ENCODE data around the gene CD36.

DNA sequence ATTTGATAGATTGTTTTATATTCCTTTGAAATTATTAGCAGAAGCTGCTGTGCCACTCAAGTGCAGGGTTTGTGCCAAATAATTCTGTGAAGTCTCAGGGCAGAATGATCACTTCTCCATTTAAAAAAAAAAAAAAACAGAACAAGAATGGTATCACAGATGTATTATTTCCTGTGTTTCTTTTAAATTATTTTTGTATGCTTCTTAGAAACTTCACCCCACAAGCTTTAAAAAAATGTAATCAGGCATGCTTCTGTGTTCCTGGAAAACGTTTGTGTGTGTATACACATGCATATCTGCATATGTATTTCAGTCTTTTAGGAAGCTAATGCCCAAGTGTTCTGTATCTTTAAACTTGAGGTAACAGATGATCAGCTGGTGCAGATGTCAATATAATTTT, 6.3 kb upstream of the CD36 start:
- TF ChIP-seq EZH2 (IDR thresholded peaks at IDR 0.05) (no peak), POLR2A (IDR thresholded peaks at IDR 0.05; ENCODE audit: borderline replicate concordance, extremely low read depth, insufficient read depth, insufficient read length) (no peak), SIN3A (IDR thresholded peaks at IDR 0.05; ENCODE audit: low read depth) (no peak), EZH2phosphoT487 (IDR thresholded peaks at IDR 0.05; ENCODE audit: borderline replicate concordance) (no peak), SP1 (IDR thresholded peaks at IDR 0.05; ENCODE audit: low read depth) (no peak)
- TF ChIP-seq, protein P1, sequence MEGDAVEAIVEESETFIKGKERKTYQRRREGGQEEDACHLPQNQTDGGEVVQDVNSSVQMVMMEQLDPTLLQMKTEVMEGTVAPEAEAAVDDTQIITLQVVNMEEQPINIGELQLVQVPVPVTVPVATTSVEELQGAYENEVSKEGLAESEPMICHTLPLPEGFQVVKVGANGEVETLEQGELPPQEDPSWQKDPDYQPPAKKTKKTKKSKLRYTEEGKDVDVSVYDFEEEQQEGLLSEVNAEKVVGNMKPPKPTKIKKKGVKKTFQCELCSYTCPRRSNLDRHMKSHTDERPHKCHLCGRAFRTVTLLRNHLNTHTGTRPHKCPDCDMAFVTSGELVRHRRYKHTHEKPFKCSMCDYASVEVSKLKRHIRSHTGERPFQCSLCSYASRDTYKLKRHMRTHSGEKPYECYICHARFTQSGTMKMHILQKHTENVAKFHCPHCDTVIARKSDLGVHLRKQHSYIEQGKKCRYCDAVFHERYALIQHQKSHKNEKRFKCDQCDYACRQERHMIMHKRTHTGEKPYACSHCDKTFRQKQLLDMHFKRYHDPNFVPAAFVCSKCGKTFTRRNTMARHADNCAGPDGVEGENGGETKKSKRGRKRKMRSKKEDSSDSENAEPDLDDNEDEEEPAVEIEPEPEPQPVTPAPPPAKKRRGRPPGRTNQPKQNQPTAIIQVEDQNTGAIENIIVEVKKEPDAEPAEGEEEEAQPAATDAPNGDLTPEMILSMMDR (IDR thresholded peaks at IDR 0.05 in 2 of 3, conservative IDR thresholded peaks at IDR 0.05 in 1 of 3; ENCODE audit: borderline replicate concordance in 1 of 3, insufficient read depth in 1 of 3, low read depth in 2 of 3, low read length in 2 of 3) = no peak
- TF ChIP-seq, protein P2, sequence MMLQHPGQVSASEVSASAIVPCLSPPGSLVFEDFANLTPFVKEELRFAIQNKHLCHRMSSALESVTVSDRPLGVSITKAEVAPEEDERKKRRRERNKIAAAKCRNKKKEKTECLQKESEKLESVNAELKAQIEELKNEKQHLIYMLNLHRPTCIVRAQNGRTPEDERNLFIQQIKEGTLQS (IDR thresholded peaks at IDR 0.05) = no peak
